B cell (primary cell): ENCODE results near the gene POU6F1. TPM values are rescaled to one million over a fixed set of nuclear protein-coding genes. Genes with fewer than 3 reads are reported as not detected.

Experiments used
- ATAC-seq: fragments of 200-7000 bp; cut with Tn5 transposase; one replicate; pipeline ENCODE4 v1.10.0; 2021; ENCODE audit warnings: low read depth, mild to moderate bottlenecking, moderate number of reproducible peaks, moderate library complexity
- CTCF ChIA-PET: fragments of 350-600 bp; sonication (Branson Sonifier 250); formaldehyde crosslinking; loops from one replicate; lab custom pipeline; 2021; ENCODE audit warnings: antibody characterized with exemption, inconsistent platforms; lab: Charles Lee
- POLR2A ChIA-PET: fragments of 350-600 bp; sonication (Branson Sonifier 250); formaldehyde crosslinking; loops from one replicate; lab custom pipeline; 2021; ENCODE audit warnings: antibody characterized with exemption; lab: Charles Lee
- DNase-seq: peaks from one replicate; pipeline ENCODE4 v3.0.0; 2013
- H2AFZ ChIP-seq: 2 replicates; pipeline ENCODE4 v1.6.1; 2012; ENCODE audit warnings: mild to moderate bottlenecking, low read depth, low read length; ENCODE audit not compliant: insufficient read depth, poor library complexity, severe bottlenecking
- H3K27ac ChIP-seq, 2 donors: 1 replicate in 1 of 2; 2 replicates in 1 of 2; pipeline ENCODE4 v1.5.1; 2012 to 2013; ENCODE audit warnings: low read length in 2 of 2, mild to moderate bottlenecking in 2 of 2, moderate library complexity in 1 of 2
- H3K27me3 ChIP-seq, 4 experiments: fragments of 200-600 bp in 1 of 4; sonication (generic) in 1 of 4; replicated peaks in 1 of 4; 1 replicate in 2 of 4; 2 replicates in 2 of 4; pipeline versions ENCODE4 v1.6.1 to v1.7.0; 2013 to 2016; ENCODE audit warnings: low read length in 3 of 4, mild to moderate bottlenecking in 2 of 4, mixed read lengths in 1 of 4, moderate library complexity in 1 of 4; ENCODE audit not compliant: insufficient read depth in 4 of 4, control insufficient read depth in 3 of 4; ENCODE audit errors: control extremely low read depth in 1 of 4
- H3K36me3 ChIP-seq, 2 experiments: replicated peaks in 1 of 2; 1 replicate in 1 of 2; 2 replicates in 1 of 2; pipeline versions ENCODE4 v1.6.1 to v1.7.1; 2013; ENCODE audit warnings: low read length in 1 of 2; ENCODE audit not compliant: insufficient read depth in 2 of 2, control insufficient read depth in 1 of 2; ENCODE audit errors: control extremely low read depth in 1 of 2, extremely low read depth in 1 of 2
- H3K4me1 ChIP-seq, 2 donors: fragments of 200-600 bp in 1 of 2; sonication (generic) in 1 of 2; 1 replicate in 1 of 2; 2 replicates in 1 of 2; pipeline versions ENCODE4 v1.5.1 to v1.6.1; 2013 to 2017; ENCODE audit warnings: low read length in 2 of 2; ENCODE audit not compliant: control insufficient read depth in 2 of 2, insufficient read depth in 2 of 2
- H3K4me2 ChIP-seq: replicated peaks from 2 replicates; pipeline ENCODE3; 2012; ENCODE audit warnings: mild to moderate bottlenecking, low read depth, low read length; ENCODE audit not compliant: poor library complexity, severe bottlenecking
- H3K4me3 ChIP-seq, 5 experiments: fragments of 200-600 bp in 1 of 5; sonication (generic) in 1 of 5; 1 replicate in 3 of 5; 2 replicates in 2 of 5; pipeline versions ENCODE4 v1.5.1 to v1.7.0; 2011 to 2016; ENCODE audit warnings: low read length in 4 of 5, mild to moderate bottlenecking in 4 of 5, low read depth in 2 of 5, control low read depth in 1 of 5, moderate library complexity in 1 of 5; ENCODE audit not compliant: insufficient read depth in 1 of 5; ENCODE audit errors: control extremely low read depth in 1 of 5, extremely low read depth in 1 of 5
- H3K79me2 ChIP-seq: fragments of 200-600 bp; sonication (generic); one replicate; pipeline ENCODE4 v1.6.0; 2016; ENCODE audit warnings: low read length; ENCODE audit not compliant: control insufficient read depth, insufficient read depth
- H3K9ac ChIP-seq: fragments of 200-600 bp; sonication (generic); 2 replicates; pipeline ENCODE4 v1.6.1; 2017; ENCODE audit warnings: mild to moderate bottlenecking, low read length, moderate library complexity
- H3K9me3 ChIP-seq, 3 donors: one replicate each; pipeline versions ENCODE4 v1.6.1 to v1.7.1; 2013; ENCODE audit warnings: low read length in 2 of 3; ENCODE audit not compliant: control insufficient read depth in 2 of 3, insufficient read depth in 1 of 3; ENCODE audit errors: control extremely low read depth in 1 of 3
- H4K20me1 ChIP-seq: 2 replicates; pipeline ENCODE4 v1.6.0; 2012; ENCODE audit warnings: mild to moderate bottlenecking, low read length; ENCODE audit not compliant: insufficient read depth, control insufficient read depth, poor library complexity, severe bottlenecking
- H3K27ac Mint-ChIP-seq: one replicate; pipeline ENCODE4 v1.8.0; 2021; ENCODE audit warnings: mixed read lengths
- H3K27me3 Mint-ChIP-seq: one replicate; pipeline ENCODE4 v1.8.0; 2021; ENCODE audit warnings: mixed read lengths
- H3K4me1 Mint-ChIP-seq: one replicate; pipeline ENCODE4 v1.8.0; 2021; ENCODE audit warnings: mixed read lengths
- H3K4me3 Mint-ChIP-seq: one replicate; pipeline ENCODE4 v1.8.0; 2021; ENCODE audit warnings: mixed read lengths
- H3K9me3 Mint-ChIP-seq: one replicate; pipeline ENCODE4 v1.8.0; 2022; ENCODE audit warnings: mixed read lengths; ENCODE audit not compliant: insufficient read depth
- CTCF ChIP-seq: fragments of 200-600 bp; IDR thresholded peaks from one replicate; pipeline ENCODE4 v1.8.0; 2022; ENCODE audit warnings: antibody characterized with exemption, mild to moderate bottlenecking
- EZH2 ChIP-seq: IDR thresholded peaks from 2 replicates; pipeline ENCODE4 v1.6.1; 2012; ENCODE audit warnings: borderline replicate concordance, low read depth, mild to moderate bottlenecking, moderate library complexity, low read length; ENCODE audit not compliant: insufficient read depth, poor library complexity, severe bottlenecking
- WGBS: methylation state at CpG from one replicate; pipeline ENCODE4 v1.1.5; 2013; ENCODE audit warnings: missing lambda C conversion rate; ENCODE audit not compliant: insufficient coverage; 5-methylcytosine and 5-hydroxymethylcytosine counted together
- intact Hi-C: fragments of 100-400 bp; cut with micrococcal nuclease; formaldehyde crosslinking; loops from one replicate; pipeline ENCODE4 v1.10.0; 2022
- polyA plus RNA-seq: library from polyadenylated mRNA; depleted of rRNA; stranded (reverse); fragments of >200 nt; gene quantifications from 2 replicates; pipeline ENCODE4 v1.2.3, GENCODE V29; 2012
- total RNA-seq, 2 donors: library from RNA; stranded (reverse); fragments of 120-200 nt in 1 of 2; gene quantifications; 1 replicate in 1 of 2; 2 replicates in 1 of 2; pipeline versions ENCODE4 v1.2.3 to v1.2.4, GENCODE V29; 2013 to 2022

The POU6F1 gene
- total and polyA plus RNA-seq, 2 donors (not counting 1 experiment from before 2014, with no cell fraction given), result 27.7 to 62.6 TPM

GRCh38 chr12:51200156-51200555 is 17.7 kb downstream of the POU6F1 start:
- ChIA-PET CTCF (no interaction called here), POLR2A (no interaction called here)
- no peaks in the 10 kb centered on the region for H3K4me1 Mint-ChIP-seq
- no peak for TF ChIP-seq EZH2
- TF ChIP-seq CTCF, result no peak
- Histone ChIP-seq H3K4me1 (no peaks in the 10 kb centered on the region), H3K79me2 (no peaks in the 10 kb centered on the region), H3K4me3 (no peak overlapping the region), H3K27me3 (no peaks in the 10 kb centered on the region), H3K4me2 (no peak overlapping the region), H4K20me1 (no peaks in the 10 kb centered on the region), H3K9me3 (no peaks in the 10 kb centered on the region), H2AFZ (no peak overlapping the region), H3K36me3 (peaks cover 0 to 6% of the 10 kb centered on the region in 2 experiments), H3K9ac (no peak overlapping the region), H3K27ac (no peak overlapping the region)
- H3K9me3 Mint-ChIP-seq, result no peaks in the 10 kb centered on the region
- H3K4me3 Mint-ChIP-seq, result no peak overlapping the region
- DNase-seq (no peak), ATAC-seq (no peak)
- no peak overlapping the region for H3K27ac Mint-ChIP-seq
- no peaks in the 10 kb centered on the region for H3K27me3 Mint-ChIP-seq
- WGBS, result 98% methylated on average over 6 of the region's 7 CpGs
- intact Hi-C loops, result no loop called here

- H3K9me3 Mint-ChIP-seq, result no peaks in the 10 kb centered on the region
- Histone ChIP-seq H3K79me2 (no peaks in the 10 kb centered on the region), H3K4me2 (no peak overlapping the region), H3K4me3 (no peak overlapping the region), H3K27me3 (no peaks in the 10 kb centered on the region), H3K9ac (no peak overlapping the region), H3K36me3 (peaks cover 0 to 4% of the 10 kb centered on the region in 2 experiments), H3K27ac (no peak overlapping the region), H2AFZ (no peak overlapping the region), H4K20me1 (no peaks in the 10 kb centered on the region), H3K9me3 (no peaks in the 10 kb centered on the region), H3K4me1 (no peaks in the 10 kb centered on the region)
- ChIA-PET CTCF (no interaction called here), POLR2A (no interaction called here)
- DNase-seq (no peak), ATAC-seq (no peak)
- H3K4me3 Mint-ChIP-seq, result no peak overlapping the region
- no peaks in the 10 kb centered on the region for H3K27me3 Mint-ChIP-seq
- intact Hi-C loops, result no loop called here
- H3K27ac Mint-ChIP-seq, result no peak overlapping the region
- WGBS, result 92% methylated on average over 9 of the region's 10 CpGs
- H3K4me1 Mint-ChIP-seq, result no peaks in the 10 kb centered on the region
- TF ChIP-seq EZH2, result no peak
- TF ChIP-seq CTCF, result no peak
Observed at GRCh38 chr12:51199366-51199945, 18.4 kb downstream of the POU6F1 start.
